T-cell (primary cell): ENCODE data around the gene RYR2. TPM values are rescaled to one million over a fixed set of nuclear protein-coding genes. Genes with fewer than 3 reads are reported as not detected.

Source experiments
- ATAC-seq, 4 experiments: fragments of 200-7000 bp in 3 of 4; fragments of 150-1000 bp in 1 of 4; cut with Tn5 transposase; replicated peaks in 1 of 4; 1 replicate in 3 of 4; 2 replicates in 1 of 4; pipeline ENCODE4 v1.10.0; 2021; ENCODE audit warnings: moderate library complexity in 3 of 4, mild to moderate bottlenecking in 2 of 4, moderate number of reproducible peaks in 1 of 4
- CTCF ChIA-PET, 2 donors: fragments of 300-600 bp; sonication (Branson Sonifier 250); formaldehyde crosslinking; loops; one replicate each; lab custom pipeline; 2022; ENCODE audit warnings: antibody characterized with exemption in 2 of 2; lab: Charles Lee
- POLR2A ChIA-PET, 2 donors: fragments of 300-600 bp; sonication (Branson Sonifier 250); formaldehyde crosslinking; loops; one replicate each; lab custom pipeline; 2022; ENCODE audit warnings: antibody characterized with exemption in 2 of 2; lab: Charles Lee
- DNase-seq, 35 experiments: peaks; one replicate each; pipeline versions ENCODE4 v3.0.0 to v3.0.0-alpha.2; 2013 to 2023
- H3K27ac ChIP-seq: one replicate; pipeline ENCODE4 v1.5.1; 2013; ENCODE audit warnings: low read length
- H3K27me3 ChIP-seq, 2 experiments: replicated peaks in 1 of 2; 1 replicate in 1 of 2; 2 replicates in 1 of 2; pipeline versions ENCODE4 v1.6.1 to v1.7.0; 2013; ENCODE audit warnings: low read length in 1 of 2, mixed read lengths in 1 of 2; ENCODE audit not compliant: control insufficient read depth in 2 of 2, insufficient read depth in 2 of 2; ENCODE audit errors: extremely low read depth in 1 of 2
- H3K36me3 ChIP-seq, 2 donors: 1 replicate in 1 of 2; 2 replicates in 1 of 2; pipeline versions ENCODE4 v1.6.1 to v1.7.0; 2013; ENCODE audit warnings: low read length in 1 of 2; ENCODE audit not compliant: control insufficient read depth in 2 of 2, insufficient read depth in 1 of 2; ENCODE audit errors: extremely low read depth in 1 of 2
- H3K4me1 ChIP-seq, 2 experiments: 1 replicate in 1 of 2; 2 replicates in 1 of 2; pipeline versions ENCODE4 v1.6.1 to v1.7.0; 2013; ENCODE audit warnings: low read length in 2 of 2, mixed read lengths in 1 of 2; ENCODE audit not compliant: insufficient read depth in 2 of 2, control insufficient read depth in 1 of 2; ENCODE audit errors: extremely low read depth in 1 of 2
- H3K4me3 ChIP-seq, 2 donors: 1 replicate in 1 of 2; 2 replicates in 1 of 2; pipeline versions ENCODE4 v1.5.1 to v1.7.0; 2013; ENCODE audit warnings: mild to moderate bottlenecking in 2 of 2, low read length in 1 of 2, moderate library complexity in 1 of 2; ENCODE audit not compliant: control insufficient read depth in 1 of 2; ENCODE audit errors: extremely low read depth in 1 of 2
- H3K9me3 ChIP-seq: 2 replicates; pipeline ENCODE4 v1.7.0; 2013
- H3K27ac Mint-ChIP-seq, 2 donors: one replicate each; pipeline ENCODE4 v1.8.0; 2020 to 2021; ENCODE audit warnings: mild to moderate bottlenecking in 2 of 2, mixed read lengths in 2 of 2
- H3K27me3 Mint-ChIP-seq, 2 donors: one replicate each; pipeline ENCODE4 v1.8.0; 2021 to 2022; ENCODE audit warnings: mixed read lengths in 2 of 2
- H3K36me3 Mint-ChIP-seq: one replicate; pipeline ENCODE4 v1.8.0; 2021; ENCODE audit warnings: mixed read lengths
- H3K4me1 Mint-ChIP-seq, 3 donors: one replicate each; pipeline ENCODE4 v1.8.0; 2020 to 2022; ENCODE audit warnings: mixed read lengths in 3 of 3, mild to moderate bottlenecking in 1 of 3
- H3K4me3 Mint-ChIP-seq, 3 donors: one replicate each; pipeline ENCODE4 v1.8.0; 2020 to 2022; ENCODE audit warnings: mild to moderate bottlenecking in 3 of 3, mixed read lengths in 3 of 3, moderate library complexity in 3 of 3
- H3K9me3 Mint-ChIP-seq, 3 donors: one replicate each; pipeline ENCODE4 v1.8.0; 2020 to 2022; ENCODE audit warnings: mixed read lengths in 3 of 3
- WGBS: methylation state at CpG from one replicate; pipeline ENCODE4 v1.1.5; 2013; ENCODE audit warnings: missing lambda C conversion rate; ENCODE audit not compliant: insufficient coverage; 5-methylcytosine and 5-hydroxymethylcytosine counted together
- total RNA-seq, 35 experiments: library from RNA in 6 of 35; stranded (reverse) in 6 of 35; fragments of 120-200 nt in 1 of 35; gene quantifications; one replicate each; pipeline versions ENCODE4 v1.2.1 to v1.2.4 and lab custom pipeline; 2013 to 2026

RYR2 gene
- total RNA-seq, 5 donors from 2014 or later (not counting 1 experiment from before 2014, with no cell fraction given), result 0.07 to 0.33 (median 0.18) TPM; not detected in 1

DNA sequence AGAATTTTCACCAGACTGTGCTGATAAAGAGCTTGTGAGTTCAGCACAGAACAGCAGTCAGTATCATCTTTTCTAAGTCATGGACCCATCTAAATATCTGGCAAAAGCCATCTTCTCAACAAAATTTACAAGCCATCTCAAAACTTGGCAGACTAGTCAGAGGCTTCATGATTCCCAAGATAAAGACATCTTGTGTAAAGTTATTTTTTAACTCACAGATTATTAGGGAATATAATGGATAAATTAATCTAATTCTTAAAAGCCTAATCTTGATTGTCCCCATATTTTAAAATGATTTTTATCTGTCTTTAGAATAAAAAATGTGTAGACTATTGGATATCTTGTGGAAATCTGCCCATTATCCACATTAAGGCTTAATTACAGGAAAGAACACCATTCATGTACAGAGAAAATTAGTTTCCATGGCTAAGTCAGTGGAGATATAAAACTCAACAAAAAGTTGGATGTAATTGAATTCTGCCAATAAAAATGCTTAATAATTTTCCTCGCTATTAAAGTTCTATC, 688.9 kb downstream of the RYR2 start:
- Histone ChIP-seq H3K4me1 (no peaks in the 10 kb centered on the region), H3K27ac (no peak overlapping the region), H3K4me3 (no peak overlapping the region), H3K27me3 (no peaks in the 10 kb centered on the region), H3K9me3 (no peaks in the 10 kb centered on the region), H3K36me3 (no peaks in the 10 kb centered on the region)
- no peak for ATAC-seq
- Mint-ChIP-seq H3K36me3 (no peaks in the 10 kb centered on the region), H3K27me3 (no peaks in the 10 kb centered on the region), H3K9me3 (peaks cover 5 to 16% (median 14%) of the 10 kb centered on the region in 3 donors), H3K27ac (no peak overlapping the region), H3K4me1 (peaks cover 0 to 4% (median 0%) of the 10 kb centered on the region in 3 donors), H3K4me3 (no peak overlapping the region)
- CTCF ChIA-PET, result no interaction called here
- POLR2A ChIA-PET, result no interaction called here
- WGBS, result no CpG with 5 or more reads among the region's 1 CpG
- no peak for DNase-seq

DNA sequence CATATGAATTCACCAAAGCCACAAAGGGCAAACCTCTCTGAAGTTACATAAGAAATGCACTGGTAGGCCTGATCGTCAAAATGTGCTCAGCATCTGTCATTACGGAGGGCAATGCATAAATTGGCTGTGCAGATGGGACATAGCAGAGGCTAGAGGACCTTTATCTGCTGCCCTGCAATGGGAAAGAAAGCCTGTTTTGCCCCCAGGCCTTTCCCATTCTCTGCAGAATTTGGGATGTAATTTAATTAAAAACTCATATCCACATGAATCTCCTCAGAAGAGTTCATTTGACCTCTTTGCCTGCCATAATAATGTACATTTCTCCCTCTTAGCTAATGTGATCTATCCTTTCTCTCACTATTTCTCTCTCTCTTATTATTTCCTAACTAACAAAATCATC, 690.7 kb downstream of the RYR2 start:
- no peak for DNase-seq
- Mint-ChIP-seq H3K36me3 (no peaks in the 10 kb centered on the region), H3K27ac (no peak overlapping the region), H3K27me3 (no peaks in the 10 kb centered on the region), H3K4me1 (peaks cover 0 to 17% (median 6%) of the 10 kb centered on the region in 3 donors), H3K4me3 (no peak overlapping the region), H3K9me3 (peaks cover 5 to 22% (median 15%) of the 10 kb centered on the region in 3 donors)
- Histone ChIP-seq H3K36me3 (no peaks in the 10 kb centered on the region), H3K27me3 (no peaks in the 10 kb centered on the region), H3K4me1 (no peaks in the 10 kb centered on the region), H3K4me3 (no peak overlapping the region), H3K9me3 (no peaks in the 10 kb centered on the region), H3K27ac (no peak overlapping the region)
- no peak for ATAC-seq
- WGBS, result 67% methylated on average over 1 of the region's 2 CpGs
- POLR2A ChIA-PET, result no interaction called here
- CTCF ChIA-PET, result no interaction called here

DNA sequence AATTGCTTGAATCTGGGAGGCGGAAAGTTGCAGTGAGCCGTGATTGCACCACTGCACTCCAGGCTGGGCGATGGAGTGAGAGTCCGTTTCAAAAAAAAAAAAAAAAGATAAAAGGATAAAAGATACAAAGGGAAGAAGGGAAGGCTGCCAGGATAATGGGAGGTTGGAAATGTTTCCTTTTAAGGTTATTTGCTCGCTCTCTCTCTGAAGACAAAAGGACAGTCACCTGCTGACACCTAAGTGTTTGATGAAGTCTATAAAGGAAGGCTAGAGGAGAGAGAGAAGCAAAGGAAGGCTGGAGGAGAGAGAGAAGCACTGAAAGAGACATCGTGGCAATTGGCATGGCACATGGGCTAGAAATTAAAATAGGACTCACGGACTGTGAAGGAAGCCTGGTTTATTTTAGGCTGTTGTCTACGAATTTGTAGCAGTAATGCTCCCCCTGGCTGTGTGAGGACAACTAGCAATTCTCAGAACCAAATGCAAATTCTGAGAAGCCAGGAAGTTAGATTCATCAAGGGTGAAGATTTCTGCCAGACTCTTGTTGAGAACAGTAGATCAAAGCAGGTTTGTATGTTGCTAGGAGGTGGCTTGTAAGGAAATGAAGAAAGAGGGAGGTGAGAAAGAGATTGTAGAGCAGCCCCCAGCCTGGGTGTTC, 694.5 kb downstream of the RYR2 start:
- Histone ChIP-seq H3K36me3 (no peaks in the 10 kb centered on the region), H3K27me3 (no peaks in the 10 kb centered on the region), H3K27ac (peak overlapping the region; percentile 36), H3K9me3 (no peaks in the 10 kb centered on the region), H3K4me1 (no peaks in the 10 kb centered on the region), H3K4me3 (no peak overlapping the region)
- no peak overlapping the region for H3K4me3 Mint-ChIP-seq
- peak in 6 of 35 experiments; percentile 0 to 47 (median 4) for DNase-seq
- peaks cover 0 to 21% (median 7%) of the 10 kb centered on the region in 3 donors for H3K4me1 Mint-ChIP-seq
- peak; percentile 34 to 68 (median 64) for ATAC-seq
- no peaks in the 10 kb centered on the region for H3K27me3 Mint-ChIP-seq
- POLR2A ChIA-PET, result interaction anchor here in 1 of 2 donors (0.7 kb wide), 1 partner anchor 1331 kb away, joined by 6 read pairs; no protein-coding TSS in a partner anchor
- H3K36me3 Mint-ChIP-seq, result no peaks in the 10 kb centered on the region
- 46% methylated on average over 6 of the region's 8 CpGs for WGBS
- H3K27ac Mint-ChIP-seq, result peak overlapping the region; percentile 15 to 41
- peaks cover 5 to 23% (median 18%) of the 10 kb centered on the region in 3 donors for H3K9me3 Mint-ChIP-seq
- CTCF ChIA-PET, result interaction anchor here in 1 of 2 donors (0.7 kb wide), 1 partner anchor 1132 kb away, joined by 3 read pairs; the partner anchor contains the start of gene HEATR1

DNA sequence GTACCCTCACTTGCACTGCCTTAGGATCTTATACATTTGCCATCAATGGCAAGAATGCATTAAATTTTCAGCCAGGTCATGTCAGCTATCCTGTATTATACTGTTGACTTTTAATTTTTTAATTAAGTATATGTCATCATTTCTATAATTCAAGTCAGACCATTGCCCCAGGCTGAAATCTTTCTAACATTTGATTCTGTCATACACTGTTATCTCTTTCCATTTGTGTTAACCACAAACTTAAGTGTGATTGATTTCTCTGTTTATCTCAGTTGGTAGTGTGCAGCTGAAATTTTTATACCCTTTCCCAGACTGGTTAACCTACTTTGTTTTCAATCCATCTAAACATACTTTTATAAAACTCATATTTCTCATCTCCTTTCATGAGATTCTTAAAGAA, 695.5 kb downstream of the RYR2 start:
- H3K27ac Mint-ChIP-seq, result peak overlapping the region in 1 of 2 donors; percentile 19
- H3K36me3 ChIP-seq, result no peaks in the 10 kb centered on the region
- H3K4me1 ChIP-seq, result no peaks in the 10 kb centered on the region
- no peaks in the 10 kb centered on the region for H3K36me3 Mint-ChIP-seq
- H3K4me3 ChIP-seq, result no peak overlapping the region
- no peak for DNase-seq
- ATAC-seq, result no peak
- ChIA-PET POLR2A (no interaction called here), CTCF (no interaction called here)
- no peaks in the 10 kb centered on the region for H3K27me3 Mint-ChIP-seq
- H3K27me3 ChIP-seq, result no peaks in the 10 kb centered on the region
- peak overlapping the region; percentile 36 for H3K27ac ChIP-seq
- H3K4me3 Mint-ChIP-seq, result no peak overlapping the region
- peaks cover 0 to 21% (median 7%) of the 10 kb centered on the region in 3 donors for H3K4me1 Mint-ChIP-seq
- H3K9me3 ChIP-seq, result no peaks in the 10 kb centered on the region
- H3K9me3 Mint-ChIP-seq, result peaks cover 5 to 23% (median 18%) of the 10 kb centered on the region in 3 donors

DNA sequence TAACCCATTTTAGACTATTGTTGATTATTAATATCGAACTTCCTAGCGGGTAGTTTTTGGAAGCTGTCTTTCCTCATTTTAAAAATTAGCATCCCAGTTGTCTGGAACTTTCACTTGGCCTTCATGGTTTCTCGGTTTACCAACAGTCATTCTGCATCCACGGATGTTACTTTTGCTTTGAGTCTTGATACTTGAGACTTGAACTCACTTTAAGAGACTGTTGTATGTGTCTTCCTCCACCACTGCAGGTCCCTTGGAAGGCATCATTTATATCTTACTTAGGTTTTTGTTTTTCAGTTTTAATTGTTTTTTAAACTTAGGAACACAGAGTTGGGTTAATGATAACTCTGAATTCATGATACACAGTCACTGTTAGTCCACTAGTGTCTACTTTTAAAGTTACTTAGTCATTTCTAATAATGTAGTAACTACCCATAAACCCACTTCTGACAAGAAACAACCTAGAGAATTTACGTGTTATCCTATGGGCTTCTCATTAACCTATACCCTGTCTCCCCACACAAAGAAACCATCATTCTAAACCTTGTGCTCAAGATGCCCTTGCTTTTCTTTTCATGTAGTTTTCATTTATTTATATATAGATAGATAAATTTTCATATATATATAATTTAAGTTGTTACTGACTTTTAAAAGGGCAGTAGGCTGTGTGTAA, 696.1 kb downstream of the RYR2 start:
- H3K36me3 Mint-ChIP-seq, result no peaks in the 10 kb centered on the region
- CTCF ChIA-PET, result no interaction called here
- no peaks in the 10 kb centered on the region for H3K4me1 ChIP-seq
- 93% methylated on average over 3 of the region's 5 CpGs for WGBS
- H3K9me3 ChIP-seq, result no peaks in the 10 kb centered on the region
- peaks cover 0 to 21% (median 7%) of the 10 kb centered on the region in 3 donors for H3K4me1 Mint-ChIP-seq
- H3K4me3 ChIP-seq, result no peak overlapping the region
- no peaks in the 10 kb centered on the region for H3K27me3 Mint-ChIP-seq
- ATAC-seq (no peak), DNase-seq (no peak)
- no peak overlapping the region for H3K4me3 Mint-ChIP-seq
- H3K9me3 Mint-ChIP-seq, result peaks cover 5 to 19% (median 18%) of the 10 kb centered on the region in 3 donors
- POLR2A ChIA-PET, result no interaction called here
- H3K27ac Mint-ChIP-seq, result no peak overlapping the region
- no peaks in the 10 kb centered on the region for H3K36me3 ChIP-seq
- no peak overlapping the region for H3K27ac ChIP-seq
- H3K27me3 ChIP-seq, result no peaks in the 10 kb centered on the region

DNA sequence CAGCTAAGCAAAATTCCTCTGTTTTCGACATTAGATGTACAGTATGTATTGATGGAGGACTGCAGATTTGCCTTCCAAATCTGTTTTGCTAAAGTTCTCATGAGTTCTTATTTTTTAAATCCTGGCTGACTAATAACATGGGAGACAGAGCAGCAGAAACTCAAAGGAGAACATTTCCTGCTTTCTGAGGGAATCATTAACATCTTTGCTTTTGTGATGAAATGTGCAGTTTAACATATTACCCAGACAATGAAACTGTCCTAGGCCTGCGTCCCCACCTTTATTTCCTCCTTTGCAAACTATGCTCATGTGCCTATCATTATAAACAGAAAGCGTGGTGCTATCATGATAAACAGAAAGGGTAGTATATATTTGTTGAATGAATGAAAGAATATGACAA, 698.9 kb downstream of the RYR2 start:
- H3K27ac Mint-ChIP-seq, result no peak overlapping the region
- no peak overlapping the region for H3K4me3 Mint-ChIP-seq
- DNase-seq, result no peak
- Histone ChIP-seq H3K27ac (no peak overlapping the region), H3K4me3 (no peak overlapping the region), H3K4me1 (no peaks in the 10 kb centered on the region), H3K27me3 (no peaks in the 10 kb centered on the region), H3K9me3 (no peaks in the 10 kb centered on the region), H3K36me3 (no peaks in the 10 kb centered on the region)
- peaks cover 0 to 11% (median 5%) of the 10 kb centered on the region in 3 donors for H3K9me3 Mint-ChIP-seq
- H3K4me1 Mint-ChIP-seq, result peaks cover 0 to 18% (median 7%) of the 10 kb centered on the region in 3 donors
- H3K36me3 Mint-ChIP-seq, result no peaks in the 10 kb centered on the region
- POLR2A ChIA-PET, result no interaction called here
- WGBS, result no CpG with 5 or more reads among the region's 3 CpGs
- ATAC-seq, result no peak
- H3K27me3 Mint-ChIP-seq, result no peaks in the 10 kb centered on the region
- CTCF ChIA-PET, result no interaction called here
